Stomach (tissue), 9 donors: ENCODE measurements around the gene C20orf96. TPM values are rescaled to one million over a fixed set of nuclear protein-coding genes. Genes with fewer than 3 reads are reported as not detected.
A peak's percentile ranks its signal among the peaks of the same experiment; 100 is the strongest.

Source experiments
- DNase-seq, 2 donors: peaks; one replicate each; pipeline versions ENCODE4 v3.0.0 to v3.0.0-alpha.2; 2013 to 2019
- H3K27ac ChIP-seq, 5 donors: fragments of 200-600 bp in 4 of 5; sonication (generic) in 4 of 5; one replicate each; pipeline ENCODE4 v1.5.1; 2013 to 2019; ENCODE audit warnings: mild to moderate bottlenecking in 1 of 5, moderate library complexity in 1 of 5
- H3K27me3 ChIP-seq, 3 donors: fragments of 200-600 bp; sonication (generic); one replicate each; pipeline ENCODE4 v1.5.1; 2017 to 2019; ENCODE audit warnings: mixed run types in 1 of 3
- H3K36me3 ChIP-seq, 4 donors: fragments of 200-600 bp; sonication (generic); 1 replicate in 3 of 4; 2 replicates in 1 of 4; pipeline ENCODE4 v1.5.1; 2016 to 2019
- H3K4me1 ChIP-seq, 4 donors: fragments of 200-600 bp; sonication (generic); one replicate each; pipeline ENCODE4 v1.5.1; 2016 to 2019
- H3K4me3 ChIP-seq, 4 donors: fragments of 200-600 bp; sonication (generic) in 3 of 4; one replicate each; pipeline ENCODE4 v1.5.1; 2016 to 2019; ENCODE audit warnings: mild to moderate bottlenecking in 1 of 4
- H3K9me3 ChIP-seq, 4 donors: fragments of 200-600 bp; sonication (generic); one replicate each; pipeline ENCODE4 v1.5.1; 2016 to 2019
- CTCF ChIP-seq, 7 experiments: fragments of 450-650 bp in 4 of 7; fragments of 200-600 bp in 3 of 7; sonication (generic) in 3 of 7; IDR thresholded peaks; one replicate each; pipeline ENCODE4 v1.5.1; 2016 to 2019; ENCODE audit warnings: antibody characterized with exemption in 7 of 7, control low read depth in 2 of 7, mild to moderate bottlenecking in 1 of 7
- EP300 ChIP-seq: sonication (generic); formaldehyde crosslinking; IDR thresholded peaks from one replicate; pipeline ENCODE4 v1.6.1; 2017; ENCODE audit warnings: antibody characterized with exemption
- POLR2A ChIP-seq, 4 donors: fragments of 450-650 bp; IDR thresholded peaks; one replicate each; pipeline ENCODE4 v1.6.1; 2016; ENCODE audit warnings: antibody characterized with exemption in 4 of 4, control low read depth in 2 of 4, mild to moderate bottlenecking in 1 of 4, moderate library complexity in 1 of 4
- POLR2AphosphoS5 ChIP-seq, 3 donors: sonication (generic); formaldehyde crosslinking; IDR thresholded peaks; one replicate each; pipeline ENCODE4 v1.6.1; 2016; ENCODE audit warnings: antibody characterized with exemption in 3 of 3
- WGBS, 5 donors: extraction: QIAGEN DNeasy Blood & Tissue Kit in 3 of 5; methylation state at CpG; one replicate each; pipeline versions ENCODE4 v1.1.5 to v1.1.7; 2013 to 2018; 5-methylcytosine and 5-hydroxymethylcytosine counted together
- intact Hi-C: fragments of 100-400 bp; cut with DNase I; formaldehyde crosslinking; loops from one replicate; pipeline ENCODE4 v1.15.1; 2023; ENCODE audit warnings: low total_unique reads
- polyA plus RNA-seq, 3 donors: library from polyadenylated mRNA; stranded (reverse); fragments of 200-250 nt; gene quantifications; one replicate each; pipeline ENCODE4 v1.2.3, GENCODE V29; 2013
- total RNA-seq, 5 donors: library from RNA; depleted of rRNA; stranded (reverse); fragments of >200 nt; gene quantifications; one replicate each; pipeline versions ENCODE4 v1.1.0 to v1.2.3, GENCODE V29; 2014 to 2016
- donor health status: healthy with polysubstance abuse.
- donor health status: Bipolar disorder and iron deficiency.
- donor health status: healthy.

The C20orf96 gene
- total and polyA plus RNA-seq, 8 donors = 3.1 to 23.9 (median 5.1) TPM

GRCh38 chr20:252801-253200, 37.7 kb downstream of the C20orf96 start:
- intact Hi-C loops = no loop called here
- 72 to 82% (median 75%) methylated on average over 2 of the region's 2 CpGs for WGBS, 5 donors
- H3K4me1 ChIP-seq = no peaks in the 10 kb centered on the region

GRCh38 chr20:251354-251753, 39.2 kb downstream of the C20orf96 start:
- Histone ChIP-seq H3K4me3 (no peak overlapping the region), H3K27me3 (peaks cover 0 to 23% (median 0%) of the 10 kb centered on the region in 3 donors), H3K4me1 (no peaks in the 10 kb centered on the region), H3K27ac (no peak overlapping the region), H3K9me3 (peaks cover 0 to 9% (median 2%) of the 10 kb centered on the region in 4 donors), H3K36me3 (no peaks in the 10 kb centered on the region)
- no peak for DNase-seq
- intact Hi-C loops = no loop called here
- WGBS, 5 donors = 40 to 60% (median 50%) methylated on average over 2 of the region's 2 CpGs
- no peak for TF ChIP-seq CTCF (IDR thresholded peaks at IDR 0.05)

More at GRCh38 chr20:252801-253200, 37.7 kb downstream of the C20orf96 start:
- TF ChIP-seq POLR2AphosphoS5 (IDR thresholded peaks at IDR 0.05) = no peak
- no peak for TF ChIP-seq EP300
- TF ChIP-seq CTCF (IDR thresholded peaks at IDR 0.05) = no peak
- no peak for TF ChIP-seq POLR2A (IDR thresholded peaks at IDR 0.05)
- peaks cover 0 to 23% (median 0%) of the 10 kb centered on the region in 3 donors for H3K27me3 ChIP-seq
- H3K4me3 ChIP-seq = no peak overlapping the region
- no peaks in the 10 kb centered on the region for H3K9me3 ChIP-seq
- no peak for DNase-seq
- no peak overlapping the region for H3K27ac ChIP-seq
- no peaks in the 10 kb centered on the region for H3K36me3 ChIP-seq

GRCh38 chr20:242905-243304, 47.6 kb downstream of the C20orf96 start:
- Histone ChIP-seq H3K9me3 (peaks cover 0 to 9% (median 2%) of the 10 kb centered on the region in 4 donors), H3K4me1 (no peaks in the 10 kb centered on the region), H3K27ac (no peak overlapping the region), H3K36me3 (no peaks in the 10 kb centered on the region), H3K4me3 (no peak overlapping the region), H3K27me3 (peaks cover 0 to 5% (median 0%) of the 10 kb centered on the region in 3 donors)
- no peak for TF ChIP-seq POLR2A (IDR thresholded peaks at IDR 0.05)
- WGBS, 5 donors = 88 to 92% (median 90%) methylated on average over 2 of the region's 2 CpGs
- no peak for DNase-seq
- intact Hi-C loops = no loop called here

DNA sequence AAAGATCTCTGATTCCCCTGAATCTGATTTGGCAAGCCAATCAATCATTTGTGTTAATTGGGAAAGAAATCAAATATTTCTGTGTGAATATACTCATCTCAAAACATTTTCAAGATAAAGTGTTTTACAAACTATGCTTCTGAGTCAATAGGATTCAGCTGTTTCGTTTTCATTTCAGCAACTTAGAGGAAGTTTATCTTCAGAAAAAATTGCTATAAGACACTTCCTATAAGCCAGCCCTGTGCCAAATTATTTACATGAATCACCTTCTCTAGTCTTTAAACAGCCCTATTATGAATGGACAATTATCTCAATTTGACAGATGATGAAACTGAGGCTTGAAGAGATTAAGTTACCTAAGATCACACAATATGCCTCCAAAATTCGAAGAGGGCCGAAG, 52.6 kb downstream of the C20orf96 start:
- Histone ChIP-seq H3K9me3 (no peaks in the 10 kb centered on the region), H3K36me3 (no peaks in the 10 kb centered on the region), H3K4me1 (peaks cover 0 to 4% (median 0%) of the 10 kb centered on the region in 4 donors), H3K27ac (no peak overlapping the region), H3K4me3 (no peak overlapping the region), H3K27me3 (peaks cover 0 to 5% (median 0%) of the 10 kb centered on the region in 3 donors)
- TF ChIP-seq POLR2AphosphoS5 (IDR thresholded peaks at IDR 0.05) = no peak
- TF ChIP-seq CTCF (IDR thresholded peaks at IDR 0.05) = no peak
- TF ChIP-seq EP300 = no peak
- TF ChIP-seq POLR2A (IDR thresholded peaks at IDR 0.05) = no peak
- WGBS, 5 donors = 56 to 68% (median 59%) methylated on average over 3 of the region's 3 CpGs
- intact Hi-C loops = no loop called here
- peak in 1 of 2 donors; percentile 4 for DNase-seq

- WGBS, 5 donors = 39 to 60% (median 53%) methylated on average over 4 of the region's 4 CpGs
- DNase-seq = peak in 1 of 2 donors; percentile 20
Measured at GRCh38 chr20:237489-237888, 53.1 kb downstream of the C20orf96 start.

More at GRCh38 chr20:237489-237888, 53.1 kb downstream of the C20orf96 start:
- no peaks in the 10 kb centered on the region for H3K36me3 ChIP-seq
- H3K4me1 ChIP-seq = peaks cover 0 to 4% (median 0%) of the 10 kb centered on the region in 4 donors
- TF ChIP-seq EP300 (no peak), CTCF (IDR thresholded peaks at IDR 0.05) (no peak), POLR2AphosphoS5 (IDR thresholded peaks at IDR 0.05) (no peak), POLR2A (IDR thresholded peaks at IDR 0.05) (no peak)
- no peaks in the 10 kb centered on the region for H3K9me3 ChIP-seq
- no peak overlapping the region for H3K4me3 ChIP-seq
- H3K27ac ChIP-seq = no peak overlapping the region
- intact Hi-C loops = no loop called here
- H3K27me3 ChIP-seq = peaks cover 0 to 5% (median 0%) of the 10 kb centered on the region in 3 donors
